Hematopoietic multipotent progenitor cell treated with erythropoietin and hydrocortisone succinate and interleukin-3 and kit ligand, for 15 days (in vitro differentiated cells): ENCODE data around the gene PREX1.
"Not testable (repeated sequence)": the region's sequence is repeated elsewhere in the genome, so short reads cannot be mapped to it uniquely, and the experiment has no call there.

Experiments used
- DNase-seq: peaks from one replicate; pipeline ENCODE4 v3.0.0-alpha.2; 2015; ENCODE audit warnings: low spot score

The PREX1 gene

DNA sequence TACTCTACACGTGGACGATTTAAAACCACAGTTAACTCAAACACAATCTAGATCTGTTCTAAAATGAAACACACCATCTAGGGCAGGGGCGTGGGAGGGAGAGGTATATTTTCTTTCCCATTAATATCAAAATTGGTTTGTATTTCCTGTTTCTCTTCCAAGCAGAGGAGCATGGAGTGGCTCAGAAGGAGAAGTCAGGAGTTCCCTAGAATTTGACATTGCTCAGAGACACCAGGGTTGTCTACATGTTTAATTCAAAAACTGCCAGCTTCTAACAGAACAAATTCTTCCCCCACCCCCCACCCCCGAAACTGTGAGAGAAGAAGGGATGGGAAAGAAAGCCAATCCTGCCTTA is 2.3 kb downstream of the PREX1 start:
- no peak for DNase-seq

DNA sequence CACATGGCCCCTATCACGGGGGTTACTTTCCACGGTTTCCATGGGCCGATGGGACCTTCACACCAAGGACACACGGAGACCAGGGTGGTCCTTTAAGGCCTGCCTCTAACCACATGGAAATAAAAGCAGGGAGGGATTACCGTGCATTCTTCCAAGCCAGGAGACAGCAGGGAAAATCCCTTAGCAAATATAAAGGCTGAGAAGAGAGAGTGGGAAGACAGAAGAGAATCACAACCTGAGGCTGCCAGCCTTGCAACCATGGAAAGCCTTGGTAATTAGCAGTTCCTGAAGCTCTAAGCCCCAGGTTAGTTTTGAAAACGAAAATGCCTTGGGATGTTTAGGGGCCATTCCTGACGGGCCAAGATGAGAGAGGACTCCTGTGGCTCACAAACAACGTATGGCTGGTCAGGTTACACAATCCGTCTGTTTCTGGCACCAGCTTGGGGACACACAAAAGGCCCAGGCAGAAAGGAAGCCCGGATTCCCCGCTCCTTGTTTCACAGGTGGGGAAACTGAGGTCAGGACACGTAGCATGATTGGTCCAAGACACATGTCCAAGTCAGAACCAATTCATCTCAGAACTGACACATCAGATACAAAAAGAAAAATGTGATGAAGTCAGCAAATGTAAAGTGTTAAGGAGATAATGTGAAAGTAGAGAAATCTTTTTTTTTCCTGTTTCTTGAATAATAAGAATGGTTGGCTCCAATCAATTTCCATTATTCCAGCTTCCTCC is 2.8 kb downstream of the PREX1 start:
- DNase-seq, result no peak

DNA sequence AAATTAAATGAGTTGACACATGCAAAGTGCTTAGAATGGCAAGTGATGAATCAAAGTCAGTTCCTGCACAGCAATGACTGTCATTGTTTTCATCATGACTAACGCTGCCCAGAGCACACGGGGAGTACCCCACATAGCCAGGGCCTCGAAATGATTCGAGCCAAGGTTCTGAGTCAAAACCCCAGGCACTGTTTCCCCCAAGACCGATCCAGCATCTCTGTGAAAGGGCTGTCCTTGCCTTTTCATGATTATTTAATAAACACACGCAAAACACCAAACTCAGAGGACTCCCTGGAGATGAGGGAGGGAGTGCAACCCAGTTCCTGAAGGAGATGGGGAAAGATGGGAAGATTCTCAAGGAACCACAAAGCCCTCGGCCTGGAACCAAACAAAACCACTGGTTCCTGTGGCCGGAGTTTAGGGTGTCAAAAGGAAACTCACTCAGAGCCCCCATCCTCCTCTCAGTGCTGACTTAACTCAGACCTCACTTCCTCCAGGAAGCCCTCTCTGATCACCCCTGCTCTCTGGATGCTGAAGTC is 3.8 kb downstream of the PREX1 start:
- no peak for DNase-seq

DNA sequence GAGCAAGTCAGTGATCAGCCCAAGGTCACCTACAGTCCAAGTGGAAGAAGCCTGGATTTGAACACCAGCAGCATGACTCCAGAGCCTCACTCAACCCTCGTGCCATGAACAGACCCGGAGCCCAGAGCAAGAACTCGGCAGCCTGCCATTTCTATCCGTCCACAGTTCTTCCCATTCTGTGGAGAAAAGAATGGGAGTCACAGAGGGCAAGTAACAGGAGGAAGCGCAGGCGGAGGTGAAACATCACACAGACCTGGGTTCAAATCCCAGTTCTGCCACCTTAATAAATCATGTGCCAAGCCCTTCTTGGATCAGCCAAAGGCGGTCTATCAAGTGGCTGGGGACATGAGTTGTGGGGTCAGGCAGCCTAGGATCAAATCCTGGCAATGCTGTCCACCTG is 4.3 kb downstream of the PREX1 start:
- DNase-seq, result no peak

DNA sequence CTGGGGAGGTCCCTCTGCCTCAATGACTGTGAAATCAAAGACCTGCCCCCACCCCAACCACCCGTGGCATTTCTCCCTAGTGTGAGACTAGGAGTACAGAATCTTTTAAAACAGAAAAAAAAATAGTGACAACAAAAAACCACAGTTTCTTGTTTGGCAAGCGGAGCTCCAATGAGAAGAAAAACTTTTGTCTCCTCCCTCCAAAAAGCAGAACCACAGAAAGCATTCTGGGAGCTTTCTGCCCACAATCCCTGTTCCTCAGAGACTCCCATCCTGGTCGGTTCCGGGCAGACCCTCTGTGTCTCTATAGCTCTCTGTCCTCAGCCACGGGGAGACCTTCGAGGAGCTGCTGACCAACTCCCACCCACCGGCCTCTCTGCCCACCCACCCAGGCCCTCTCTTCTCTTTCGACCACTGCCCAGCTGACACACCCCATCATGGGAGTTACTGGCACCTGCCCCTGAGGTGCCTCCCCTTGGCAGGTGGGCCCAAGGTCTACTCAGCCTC is 4.9 kb downstream of the PREX1 start:
- no peak for DNase-seq

DNA sequence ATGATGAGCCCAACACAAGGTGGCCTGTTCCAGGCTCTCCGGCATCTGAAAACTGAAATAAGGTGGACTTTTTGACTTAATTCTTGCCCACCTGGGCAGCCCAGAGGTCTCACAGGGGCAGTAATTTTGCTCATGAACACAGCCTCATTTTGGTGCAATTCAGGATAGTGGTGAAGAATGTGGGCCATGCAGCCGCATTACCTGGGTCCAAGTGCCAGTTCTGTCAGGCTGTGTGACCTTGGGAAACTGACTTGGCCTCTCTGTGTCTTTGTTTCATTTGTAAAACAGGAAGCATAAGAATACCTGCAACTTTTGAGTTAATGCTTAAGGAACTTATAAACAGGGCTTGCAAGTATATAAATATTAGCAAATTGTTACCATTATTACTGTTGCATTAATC is 5.6 kb downstream of the PREX1 start:
- DNase-seq, result no peak

DNA sequence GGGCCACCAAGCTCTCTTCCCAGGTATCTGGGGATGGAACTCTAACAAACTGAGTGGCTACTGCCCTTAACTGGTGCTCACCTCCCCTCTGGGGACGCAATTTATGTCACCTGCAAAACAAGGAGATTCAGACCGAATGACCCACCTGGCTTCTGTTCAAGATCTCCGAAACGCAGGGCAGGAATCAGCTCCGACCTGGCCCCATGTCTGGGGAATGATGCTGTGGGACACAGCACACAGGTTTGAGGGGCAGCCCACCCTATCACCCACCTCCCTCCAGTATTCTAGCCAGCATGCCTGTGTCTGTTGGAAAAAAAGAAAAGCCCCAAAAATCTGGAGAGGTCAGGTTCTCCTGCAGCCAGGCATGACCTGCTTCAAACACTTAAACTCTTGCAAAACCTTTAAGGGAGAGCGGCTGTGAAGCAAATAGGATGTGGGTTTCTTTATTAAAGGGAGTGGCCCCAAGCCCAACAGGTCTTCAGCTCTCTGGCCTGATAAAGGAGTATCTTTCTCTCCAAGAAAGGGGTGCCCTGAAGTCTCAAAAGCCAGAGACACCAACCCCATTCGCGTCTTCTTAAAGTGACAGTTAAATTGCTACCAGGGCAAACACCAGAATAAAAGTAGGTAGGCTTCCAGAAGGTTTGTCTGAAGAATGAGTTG is 6.4 kb downstream of the PREX1 start:
- peak; percentile 9 for DNase-seq

DNA sequence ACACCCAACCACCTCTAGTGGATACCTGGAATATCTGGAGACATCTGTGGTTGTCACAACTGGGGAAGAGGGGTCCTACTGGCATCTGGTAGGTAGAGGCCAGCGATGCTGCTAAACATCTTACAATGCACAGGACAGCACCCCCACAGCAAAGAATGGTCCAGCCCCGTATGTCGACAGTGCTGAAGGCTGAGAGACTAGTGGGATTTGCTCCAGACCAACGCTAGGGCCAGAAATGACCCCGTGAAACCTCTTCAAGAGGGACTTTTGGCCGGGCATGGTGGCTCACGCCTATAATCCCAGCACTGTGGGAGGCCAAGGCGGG is 7.2 kb downstream of the PREX1 start:
- no peak for DNase-seq

DNA sequence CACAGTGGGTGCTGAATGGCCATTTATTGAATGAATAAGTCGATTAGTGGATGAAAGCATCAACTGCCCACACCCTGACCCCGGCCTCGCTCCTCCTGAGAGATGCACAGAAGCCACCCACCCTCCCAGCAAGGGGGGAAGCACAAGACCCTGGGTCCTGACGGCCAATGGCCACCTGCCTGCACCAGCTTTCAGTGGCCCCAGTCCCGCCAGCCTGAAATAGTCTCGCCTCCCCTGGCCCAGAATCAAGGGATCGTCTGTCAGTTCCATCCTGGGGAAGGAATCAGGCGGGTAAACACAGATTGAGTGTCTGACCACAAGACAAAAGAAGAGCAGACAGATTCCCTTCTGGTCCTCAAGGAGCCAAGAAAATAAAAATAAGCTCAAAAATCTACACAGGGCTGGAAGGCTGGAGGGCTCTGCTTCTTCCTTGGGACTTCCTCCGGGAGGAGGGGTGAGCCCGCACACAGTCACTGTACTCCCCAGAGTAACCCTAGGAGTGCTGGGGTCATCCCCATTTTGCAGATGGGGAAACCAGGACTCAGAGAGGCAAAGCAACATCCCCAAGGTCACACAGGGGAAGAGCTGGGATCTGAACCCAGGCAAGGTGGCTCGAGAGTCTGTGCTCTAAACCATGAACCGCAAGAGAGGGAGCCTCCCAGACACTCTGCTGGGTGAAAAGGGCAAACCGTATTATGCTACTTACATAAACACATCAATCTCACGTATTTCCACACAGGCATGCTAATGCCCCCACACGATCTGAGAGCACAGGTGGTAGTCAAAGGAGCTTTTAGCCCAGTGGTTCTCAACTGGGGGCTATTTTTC is 7.8 kb downstream of the PREX1 start:
- no peak for DNase-seq

DNA sequence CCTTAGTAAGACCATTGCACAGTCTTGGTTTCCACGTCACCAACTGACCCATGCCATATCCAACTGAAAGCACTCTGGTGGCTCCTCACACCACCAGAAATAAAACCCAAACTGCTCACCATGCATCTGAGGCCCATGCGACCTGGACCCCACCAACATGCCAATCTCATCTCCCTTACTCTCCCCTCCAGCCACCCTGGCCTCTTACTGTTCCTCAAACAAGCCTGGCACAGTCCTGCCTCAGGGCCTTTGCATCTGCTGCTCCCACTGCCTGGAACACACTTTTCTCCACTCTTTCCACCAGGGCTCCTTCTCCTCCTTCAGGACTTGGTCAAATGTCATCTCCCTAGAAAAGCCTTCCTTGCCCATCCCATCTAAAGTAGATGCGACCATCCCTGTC is 8.7 kb downstream of the PREX1 start:
- DNase-seq, result no peak

DNA sequence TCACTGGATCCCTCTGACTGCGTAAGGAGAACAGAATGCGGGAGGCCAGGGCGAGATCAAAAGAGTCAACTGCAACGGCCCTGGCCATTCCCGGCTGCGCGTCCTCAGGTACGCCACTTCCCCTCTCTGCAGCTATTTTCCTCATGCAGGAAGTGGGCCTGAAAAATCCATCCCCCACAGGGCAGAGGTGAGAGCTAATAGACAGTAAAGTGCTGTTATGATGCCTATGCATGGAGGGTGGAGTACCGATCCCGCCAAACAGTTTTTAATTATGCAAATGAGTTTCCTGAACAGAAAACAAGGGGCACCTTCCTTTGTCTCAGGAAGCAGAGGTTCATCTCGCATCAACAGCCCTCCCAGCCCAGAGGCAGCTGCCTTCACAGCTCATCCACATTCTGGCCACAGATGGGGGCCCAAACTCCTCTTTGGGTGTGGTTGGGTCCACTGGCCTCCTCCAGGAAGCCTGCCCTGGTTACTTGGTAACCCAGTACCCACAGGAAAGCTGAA is 9.3 kb downstream of the PREX1 start:
- no peak for DNase-seq

DNA sequence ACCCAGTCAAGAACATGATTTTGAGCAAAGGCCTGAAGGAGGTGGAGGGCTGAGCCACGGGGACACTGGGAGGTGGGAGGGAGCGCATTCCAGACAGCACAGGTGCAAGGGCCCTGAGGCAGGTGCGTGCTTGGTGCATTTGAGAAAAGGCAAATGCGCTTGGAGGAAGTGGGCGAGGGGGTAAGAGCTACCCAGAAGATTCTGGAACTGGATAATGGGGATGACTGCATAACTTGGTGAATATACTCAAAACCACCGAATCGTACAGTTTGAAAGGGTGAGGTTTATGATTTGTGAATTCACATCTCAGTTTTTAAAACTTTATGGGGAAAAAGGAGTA is 9.8 kb downstream of the PREX1 start:
- no peak for DNase-seq

DNA sequence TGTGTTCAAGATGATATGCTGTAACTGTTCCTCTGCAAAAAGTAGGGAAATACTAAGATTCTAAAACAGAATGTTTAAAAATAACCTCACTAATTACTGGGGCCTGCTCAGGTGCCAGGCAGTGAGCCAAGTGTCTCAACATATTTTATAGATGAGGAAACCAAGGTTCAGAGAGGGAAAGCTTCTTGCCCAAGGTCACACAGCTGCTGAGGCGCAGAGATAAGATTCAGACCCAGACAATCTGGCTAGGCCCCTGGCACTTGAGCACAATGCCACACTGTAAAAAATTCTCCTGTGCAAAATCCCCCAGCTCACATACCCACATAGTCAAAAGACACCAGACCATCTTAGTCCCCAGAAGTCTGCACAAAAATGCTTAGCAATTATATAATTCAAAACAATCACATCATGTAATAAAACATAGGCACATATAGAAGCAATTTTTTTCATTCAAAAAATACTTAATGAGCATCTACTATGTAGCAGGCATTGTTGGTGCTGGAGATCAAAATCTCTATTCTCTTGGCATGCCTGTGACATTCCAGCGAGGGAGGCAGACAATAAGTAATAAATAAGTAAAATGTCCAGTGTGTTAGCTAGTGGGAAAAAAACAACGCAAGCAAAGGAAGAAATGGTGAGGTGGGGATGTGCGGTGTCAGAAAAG is 10.3 kb downstream of the PREX1 start:
- DNase-seq, result no peak

DNA sequence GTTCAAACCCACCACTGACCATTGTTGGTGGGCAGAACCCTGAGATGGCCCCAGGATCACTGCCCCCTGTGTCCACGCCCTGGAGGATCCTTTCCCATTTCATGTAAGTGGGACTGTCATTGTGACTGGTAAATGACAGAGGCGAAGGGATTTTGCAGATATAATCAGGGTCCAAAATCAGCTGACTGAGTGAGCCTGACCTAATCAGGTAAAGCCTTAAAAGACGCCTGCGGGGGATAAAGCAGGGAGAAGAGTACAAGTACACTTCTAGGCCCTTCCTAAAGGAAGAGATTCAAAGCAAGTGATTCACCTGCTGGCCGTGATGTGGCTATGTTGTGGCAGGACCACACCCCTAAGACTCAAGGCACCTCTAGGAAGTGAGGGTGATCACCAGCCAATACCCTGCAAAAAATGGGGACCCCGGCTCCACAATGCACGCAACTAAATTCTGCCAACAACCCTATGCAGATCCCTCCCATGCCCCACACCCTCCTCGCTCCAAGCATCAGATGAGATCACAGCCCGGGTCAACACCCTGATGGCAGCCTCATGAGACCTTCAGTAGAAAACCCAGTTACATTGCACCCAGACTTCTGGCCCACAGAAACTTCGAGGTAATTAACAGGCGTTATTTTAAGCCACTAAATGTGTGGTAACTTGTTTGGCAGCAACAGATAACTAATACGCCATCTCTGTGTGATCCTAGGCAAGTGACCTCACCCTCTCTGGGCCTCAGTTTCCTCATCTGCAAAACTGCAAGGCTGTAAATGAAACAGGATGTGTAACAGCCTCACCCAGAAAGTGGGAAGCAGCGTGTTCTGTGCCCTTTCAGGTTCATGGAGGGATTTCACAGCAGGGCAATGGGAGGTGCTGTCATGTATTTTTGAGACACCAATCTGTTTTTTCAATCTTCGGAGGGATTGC is 11.3 kb downstream of the PREX1 start:
- no peak for DNase-seq

DNA sequence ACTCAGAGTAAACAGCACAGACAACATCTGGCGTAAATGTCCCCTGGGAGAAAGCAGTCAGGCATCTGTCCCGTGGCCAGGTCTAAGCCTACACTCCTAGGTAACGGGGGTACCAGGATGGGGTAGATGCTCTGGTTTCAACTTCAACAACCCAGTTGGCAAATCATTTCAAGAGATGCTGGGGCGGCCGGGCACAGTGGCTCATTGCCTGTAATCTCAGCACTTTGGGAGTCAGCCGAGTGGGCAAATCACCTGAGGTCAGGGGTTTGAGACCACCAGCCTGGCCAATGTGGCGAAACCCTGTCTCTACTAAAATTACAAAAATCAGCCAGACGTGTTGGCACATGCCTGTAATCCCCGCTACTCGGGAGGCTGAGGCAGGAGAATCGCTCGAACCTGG is 12.3 kb downstream of the PREX1 start:
- no peak for DNase-seq

DNA sequence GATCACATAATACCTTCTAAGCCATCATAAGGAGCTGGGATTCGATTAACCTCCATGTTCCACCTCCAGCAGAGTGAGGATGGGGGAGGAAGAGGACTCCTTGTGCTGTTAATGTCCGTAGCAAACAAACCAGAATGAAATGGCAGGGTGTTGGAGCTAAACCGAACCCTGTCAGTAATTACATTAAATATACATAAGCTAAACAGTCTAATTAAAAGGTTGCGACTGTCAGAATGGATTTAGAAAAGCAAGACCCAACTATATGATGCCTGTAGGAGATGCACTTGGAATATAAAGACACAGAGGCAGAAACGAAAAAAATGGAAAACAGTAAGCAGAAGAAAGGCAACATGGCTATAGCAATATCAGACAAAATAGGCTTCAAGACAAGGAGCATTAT is 13.2 kb downstream of the PREX1 start:
- DNase-seq, result no peak

DNA sequence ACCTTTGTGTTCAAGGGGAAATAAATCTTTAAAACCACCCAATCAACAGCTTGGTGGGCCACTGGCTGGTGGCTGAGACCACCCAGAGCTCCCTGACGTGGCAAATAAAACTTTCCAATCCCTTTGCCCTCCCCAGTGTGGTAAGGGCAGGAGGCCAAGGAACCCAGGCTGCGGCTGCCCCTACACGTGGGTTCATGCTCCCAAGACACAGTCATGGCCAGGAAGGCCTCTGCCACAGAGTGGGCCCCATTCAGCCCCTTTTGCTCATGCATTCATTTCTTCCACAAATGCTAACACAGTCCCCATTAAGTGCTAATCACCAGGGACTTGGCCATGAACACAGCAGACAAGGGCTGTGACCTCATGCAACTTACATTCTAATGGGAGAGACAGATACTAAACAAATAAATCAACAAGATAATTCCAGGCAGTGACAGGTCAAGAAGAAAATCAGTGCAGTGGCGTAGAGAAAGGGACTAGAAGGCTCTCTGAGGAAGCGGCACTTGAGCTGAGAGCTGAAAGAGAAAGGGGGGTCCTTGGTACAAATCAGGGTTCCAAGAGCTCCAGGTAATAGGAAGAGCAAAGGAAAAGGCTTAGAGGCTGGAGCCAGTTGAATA is 13.8 kb downstream of the PREX1 start:
- no peak for DNase-seq

DNA sequence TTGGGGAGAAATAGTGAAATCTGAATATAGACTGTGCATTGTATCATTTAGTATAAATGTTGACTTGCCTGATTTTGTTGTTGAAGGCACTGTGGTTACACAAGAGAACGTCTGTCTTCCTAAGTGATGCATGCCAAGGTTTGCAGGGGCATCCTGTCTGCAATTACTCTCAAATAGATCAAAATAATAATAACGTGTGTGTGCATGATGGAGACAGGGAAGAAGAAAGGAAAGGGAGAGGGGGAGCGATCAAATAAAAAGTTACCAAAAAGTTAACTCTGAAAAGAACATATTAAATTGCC is 14.4 kb downstream of the PREX1 start:
- no peak for DNase-seq

DNA sequence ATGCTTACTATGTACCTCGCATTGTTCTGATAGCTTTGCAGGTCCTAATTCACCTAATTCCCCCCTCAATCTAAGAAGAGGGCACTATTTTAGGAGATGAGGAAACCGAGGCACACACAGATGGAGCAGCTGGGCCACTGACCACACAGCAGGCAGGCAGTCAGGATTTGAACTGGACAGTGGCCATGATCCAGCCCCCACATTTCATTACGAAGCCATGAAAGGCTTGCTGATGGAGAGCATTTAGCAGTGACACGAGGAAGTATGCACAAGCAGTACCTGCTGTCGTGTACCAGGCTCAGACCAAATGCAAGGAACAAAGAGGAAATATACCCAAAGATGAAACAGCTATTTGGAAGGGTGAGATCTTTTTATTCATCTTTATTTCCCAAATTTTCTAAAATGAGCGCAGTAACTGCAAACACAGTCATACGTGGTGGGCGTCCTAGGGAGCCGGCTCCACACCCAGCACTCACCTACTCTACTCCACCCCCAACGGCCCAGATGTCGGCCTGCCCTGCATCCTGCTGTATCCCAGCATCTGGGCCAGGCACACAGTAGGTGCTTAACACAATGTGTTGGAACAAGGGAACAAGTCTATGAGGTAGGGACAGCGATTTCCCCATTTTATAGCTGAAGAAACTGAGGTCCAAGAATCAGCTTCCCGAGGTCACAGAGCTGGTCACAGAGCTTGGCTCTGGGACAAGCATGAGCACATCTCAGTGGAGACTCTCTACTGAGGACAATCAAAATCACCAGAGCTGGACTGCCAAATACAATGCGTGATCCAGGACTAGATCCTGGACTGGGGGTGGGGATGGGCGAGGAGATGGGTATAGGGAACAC is 15.0 kb downstream of the PREX1 start:
- DNase-seq, result no peak

DNA sequence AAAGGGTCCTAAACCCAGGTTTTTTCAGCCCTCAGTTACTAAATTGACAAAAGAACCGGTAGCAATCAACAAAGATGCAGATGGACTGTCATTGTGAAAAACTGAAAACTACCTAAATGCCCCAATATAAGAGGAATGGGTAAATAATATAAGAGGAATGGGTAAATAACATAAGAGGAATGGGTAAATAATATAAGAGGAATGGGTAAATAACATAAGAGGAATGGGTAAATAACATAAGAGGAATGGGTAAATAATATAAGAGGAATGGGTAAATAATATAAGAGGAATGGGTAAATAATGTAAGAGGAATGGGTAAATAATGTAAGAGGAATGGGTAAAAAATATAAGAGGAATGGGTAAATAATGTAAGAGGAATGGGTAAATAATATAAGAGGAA is 15.7 kb downstream of the PREX1 start:
- not testable (repeated sequence) for DNase-seq
